ENCODE results near the gene CSTB. TPM values are rescaled to one million over a fixed set of nuclear protein-coding genes. Genes with fewer than 3 reads are reported as not detected.

CSTB gene
- total and polyA plus RNA-seq, 4 donors, result 3.8 to 62.4 (median 33.7) TPM

GRCh38 chr21:43752758-43753438 lies 23.2 kb downstream of the CSTB start:
- no peak overlapping the region for H3K27ac ChIP-seq (ENCODE audit: low read depth in 1 of 2, low read length in 2 of 2)
- H3K27me3 ChIP-seq (ENCODE audit: control insufficient read depth in 4 of 4, insufficient read depth in 4 of 4, low read length in 3 of 4), result no peaks in the 10 kb centered on the region
- H3K9me3 ChIP-seq (ENCODE audit: control insufficient read depth in 4 of 4, low read length in 3 of 4), result no peaks in the 10 kb centered on the region
- H3K9ac ChIP-seq (ENCODE audit: low read depth in 1 of 2, low read length in 2 of 2), result no peak overlapping the region
- WGBS, result 96% methylated on average over 28 of the region's 28 CpGs
- H3K4me1 ChIP-seq (ENCODE audit: control insufficient read depth in 4 of 4, insufficient read depth in 4 of 4, low read length in 3 of 4), result peaks cover 5 to 11% (median 8%) of the 10 kb centered on the region in 4 donors
- DNase-seq (ENCODE audit: low spot score), result no peak
- no peak overlapping the region for H3K4me3 ChIP-seq (ENCODE audit: low read depth in 1 of 3, low read length in 3 of 3)
- H3K36me3 ChIP-seq (ENCODE audit: control insufficient read depth in 4 of 4, insufficient read depth in 3 of 4, low read depth in 1 of 4, low read length in 3 of 4), result peaks cover 16 to 70% (median 22%) of the 10 kb centered on the region in 4 donors
- TF ChIP-seq JUND (IDR thresholded peaks at IDR 0.05) (no peak), ZBTB33 (IDR thresholded peaks at IDR 0.05) (no peak), CTCF (IDR thresholded peaks at IDR 0.05; ENCODE audit: low read depth, low read length, missing input control) (no peak), TAF1 (conservative IDR thresholded peaks at IDR 0.05) (no peak), FOXA1 (IDR thresholded peaks at IDR 0.05) (no peak), GABPA (IDR thresholded peaks at IDR 0.05 in 1 of 2, conservative IDR thresholded peaks at IDR 0.05 in 1 of 2) (no peak), HNF4A (conservative IDR thresholded peaks at IDR 0.05) (no peak), RAD21 (IDR thresholded peaks at IDR 0.05) (no peak), ATF3 (IDR thresholded peaks at IDR 0.05) (no peak), MAX (IDR thresholded peaks at IDR 0.05) (no peak)

GRCh38 chr21:43751955-43752591 lies 24.0 kb downstream of the CSTB start:
- DNase-seq (ENCODE audit: low spot score), result no peak
- H3K4me3 ChIP-seq (ENCODE audit: low read depth in 1 of 3, low read length in 3 of 3), result no peak overlapping the region
- H3K27ac ChIP-seq (ENCODE audit: low read depth in 1 of 2, low read length in 2 of 2), result no peak overlapping the region
- H3K9me3 ChIP-seq (ENCODE audit: control insufficient read depth in 4 of 4, low read length in 3 of 4), result no peaks in the 10 kb centered on the region
- H3K36me3 ChIP-seq (ENCODE audit: control insufficient read depth in 4 of 4, insufficient read depth in 3 of 4, low read depth in 1 of 4, low read length in 3 of 4), result peaks cover 16 to 77% (median 24%) of the 10 kb centered on the region in 4 donors
- H3K9ac ChIP-seq (ENCODE audit: low read depth in 1 of 2, low read length in 2 of 2), result no peak overlapping the region
- peaks cover 0 to 5% (median 2%) of the 10 kb centered on the region in 4 donors for H3K4me1 ChIP-seq (ENCODE audit: control insufficient read depth in 4 of 4, insufficient read depth in 4 of 4, low read length in 3 of 4)
- WGBS, result 95% methylated on average over 31 of the region's 31 CpGs
- H3K27me3 ChIP-seq (ENCODE audit: control insufficient read depth in 4 of 4, insufficient read depth in 4 of 4, low read length in 3 of 4), result no peaks in the 10 kb centered on the region
- TF ChIP-seq FOXA2 (IDR thresholded peaks at IDR 0.05), result no peak
- TF ChIP-seq REST (IDR thresholded peaks at IDR 0.05), result no peak
- no peak for TF ChIP-seq EGR1 (IDR thresholded peaks at IDR 0.05; ENCODE audit: low read depth in 2 of 2)
- no peak for TF ChIP-seq TAF1 (conservative IDR thresholded peaks at IDR 0.05)
- no peak for TF ChIP-seq MAX (IDR thresholded peaks at IDR 0.05)
- TF ChIP-seq GABPA (IDR thresholded peaks at IDR 0.05 in 1 of 2, conservative IDR thresholded peaks at IDR 0.05 in 1 of 2), result no peak
- TF ChIP-seq ATF3 (IDR thresholded peaks at IDR 0.05), result no peak
- no peak for TF ChIP-seq FOXA1 (IDR thresholded peaks at IDR 0.05)
- TF ChIP-seq NR2F2 (IDR thresholded peaks at IDR 0.05), result no peak
- no peak for TF ChIP-seq HNF4A (conservative IDR thresholded peaks at IDR 0.05)
- no peak for TF ChIP-seq JUND (IDR thresholded peaks at IDR 0.05)
- no peak for TF ChIP-seq SP1 (IDR thresholded peaks at IDR 0.05)
- no peak for TF ChIP-seq YY1 (IDR thresholded peaks at IDR 0.05)
- TF ChIP-seq CTCF (IDR thresholded peaks at IDR 0.05; ENCODE audit: low read depth, low read length, missing input control), result no peak
- TF ChIP-seq RXRA (IDR thresholded peaks at IDR 0.05), result no peak
